ENCODE measurements around the gene TWIST2.

TWIST2 gene

GRCh38 chr2:238820916-238821315 lies 27.0 kb upstream of the TWIST2 start:
- H3K36me3 Mint-ChIP-seq: no peaks in the 10 kb centered on the region
- H3K4me3 Mint-ChIP-seq: no peak overlapping the region
- H3K27me3 Mint-ChIP-seq: peaks cover 65% of the 10 kb centered on the region

DNA sequence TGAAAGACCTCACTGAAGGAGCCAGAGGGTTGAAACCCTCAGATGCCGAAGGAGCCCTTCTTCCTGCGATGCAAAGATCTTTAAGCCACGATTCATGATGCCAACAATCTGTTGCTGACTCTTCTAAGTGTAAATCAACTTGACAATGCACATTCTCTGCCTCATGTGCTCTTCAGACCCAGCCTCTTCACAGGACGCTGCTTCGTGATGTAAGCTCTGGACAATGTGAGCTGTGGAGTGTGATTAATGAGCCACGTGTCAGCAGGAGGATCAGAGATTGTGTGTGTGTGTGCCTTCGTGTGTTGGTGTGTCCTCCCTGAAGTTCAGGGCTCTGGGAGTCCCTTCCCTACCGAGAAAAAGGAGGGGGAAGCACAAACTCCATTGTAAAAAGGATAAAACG lies 26.5 kb upstream of the TWIST2 start:
- Mint-ChIP-seq H3K27me3 (peaks cover 68% of the 10 kb centered on the region), H3K9me3 (peaks cover 11% of the 10 kb centered on the region), H3K27ac (no peak overlapping the region), H3K4me1 (no peaks in the 10 kb centered on the region), H3K4me3 (no peak overlapping the region), H3K36me3 (no peaks in the 10 kb centered on the region)
- no peak for ATAC-seq

More at GRCh38 chr2:238820916-238821315, 27.0 kb upstream of the TWIST2 start:
- H3K9me3 Mint-ChIP-seq: peaks cover 8% of the 10 kb centered on the region
- H3K27ac Mint-ChIP-seq: no peak overlapping the region
- ATAC-seq: no peak
- no peaks in the 10 kb centered on the region for H3K4me1 Mint-ChIP-seq

DNA sequence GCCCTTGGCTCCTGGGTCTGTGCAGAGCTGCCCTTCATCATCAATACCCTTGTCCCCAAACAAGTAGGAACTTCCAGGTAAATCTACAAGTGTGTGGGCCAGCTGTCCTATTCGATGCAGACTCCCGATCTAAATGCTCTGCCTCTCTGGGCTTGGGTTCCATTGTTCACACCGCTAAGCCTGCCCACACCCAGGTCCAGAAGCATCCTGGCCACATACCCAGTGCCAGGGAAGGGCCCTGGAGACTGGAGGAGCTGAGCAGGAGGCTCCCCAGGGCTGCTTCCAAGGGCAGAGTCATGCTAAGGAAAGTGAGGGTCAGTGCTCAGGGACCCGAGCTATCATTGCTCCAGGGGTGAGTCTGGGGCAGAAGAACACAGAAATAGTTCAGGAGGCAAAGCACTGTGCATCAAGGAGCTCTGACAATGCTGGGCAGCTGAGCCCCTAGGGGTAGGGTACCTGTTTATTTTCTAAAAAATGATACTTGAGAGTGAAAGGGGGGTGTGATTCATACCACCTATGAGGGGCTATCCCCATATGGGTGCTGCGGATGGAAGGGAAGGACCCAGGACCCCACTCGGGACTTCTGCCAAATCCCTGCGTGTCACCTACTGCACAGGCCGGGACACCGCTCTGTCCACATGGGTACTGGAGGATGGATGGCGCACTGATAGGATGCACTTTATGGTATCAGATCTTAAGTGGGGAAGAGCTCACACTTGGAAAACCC lies 25.8 kb upstream of the TWIST2 start:
- H3K27me3 Mint-ChIP-seq: peaks cover 67% of the 10 kb centered on the region

GRCh38 chr2:238822955-238823354 lies 24.9 kb upstream of the TWIST2 start:
- Mint-ChIP-seq H3K4me1 (no peaks in the 10 kb centered on the region), H3K9me3 (peaks cover 13% of the 10 kb centered on the region), H3K4me3 (no peak overlapping the region), H3K36me3 (no peaks in the 10 kb centered on the region), H3K27me3 (peaks cover 58% of the 10 kb centered on the region), H3K27ac (no peak overlapping the region)
- no peak for ATAC-seq

More for the DNA sequence above, 25.8 kb upstream of the TWIST2 start:
- peaks cover 13% of the 10 kb centered on the region for H3K9me3 Mint-ChIP-seq
- H3K27ac Mint-ChIP-seq: no peak overlapping the region
- ATAC-seq: peak; percentile 27
- H3K4me3 Mint-ChIP-seq: no peak overlapping the region
- no peaks in the 10 kb centered on the region for H3K36me3 Mint-ChIP-seq
- no peaks in the 10 kb centered on the region for H3K4me1 Mint-ChIP-seq

DNA sequence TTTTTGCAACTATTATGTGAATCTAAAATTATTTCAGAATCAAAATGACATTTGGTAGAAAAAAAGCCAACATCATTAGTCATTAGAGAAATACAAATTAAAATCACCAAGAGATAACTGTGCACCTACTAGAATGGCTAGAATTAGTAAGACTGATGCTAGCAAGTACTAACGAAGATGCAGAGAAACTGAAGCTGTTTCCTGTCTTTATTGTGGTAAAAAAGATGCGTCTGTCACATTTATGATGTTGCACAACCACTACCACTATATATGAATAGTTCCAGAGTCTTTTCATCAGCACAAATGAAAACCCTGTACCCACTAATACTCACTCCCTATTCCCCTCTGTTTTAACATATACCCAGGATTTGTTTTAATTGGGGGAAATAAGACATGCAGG lies 16.7 kb upstream of the TWIST2 start:
- Mint-ChIP-seq H3K36me3 (no peaks in the 10 kb centered on the region), H3K27ac (no peak overlapping the region), H3K27me3 (peaks cover 45% of the 10 kb centered on the region), H3K4me1 (no peaks in the 10 kb centered on the region), H3K4me3 (no peak overlapping the region), H3K9me3 (peaks cover 4% of the 10 kb centered on the region)
- no peak for ATAC-seq

DNA sequence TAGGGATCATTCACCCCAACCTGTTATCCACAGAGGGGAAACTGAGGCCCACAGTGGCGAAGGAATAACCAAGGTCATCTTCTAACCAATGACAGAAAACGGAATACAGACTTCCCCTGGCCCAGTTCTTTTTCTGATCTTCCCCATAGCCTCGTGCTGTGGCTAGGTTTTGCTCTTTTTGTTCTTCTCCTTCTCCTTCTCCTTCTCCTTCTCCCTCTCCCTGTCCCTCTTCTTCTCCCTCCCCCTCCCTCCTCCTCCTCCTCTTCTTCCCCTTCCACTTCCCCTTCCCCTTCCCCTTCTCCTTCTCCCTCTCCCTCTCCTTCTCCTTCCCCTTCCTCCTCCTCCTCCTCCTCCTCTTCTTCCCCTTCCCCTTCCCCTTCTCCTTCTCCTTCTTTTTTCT lies 12.9 kb upstream of the TWIST2 start:
- Mint-ChIP-seq H3K27me3 (peaks cover 41% of the 10 kb centered on the region), H3K27ac (no peak overlapping the region), H3K4me1 (no peaks in the 10 kb centered on the region), H3K4me3 (no peak overlapping the region), H3K9me3 (no peaks in the 10 kb centered on the region), H3K36me3 (no peaks in the 10 kb centered on the region)
- ATAC-seq: no peak

DNA sequence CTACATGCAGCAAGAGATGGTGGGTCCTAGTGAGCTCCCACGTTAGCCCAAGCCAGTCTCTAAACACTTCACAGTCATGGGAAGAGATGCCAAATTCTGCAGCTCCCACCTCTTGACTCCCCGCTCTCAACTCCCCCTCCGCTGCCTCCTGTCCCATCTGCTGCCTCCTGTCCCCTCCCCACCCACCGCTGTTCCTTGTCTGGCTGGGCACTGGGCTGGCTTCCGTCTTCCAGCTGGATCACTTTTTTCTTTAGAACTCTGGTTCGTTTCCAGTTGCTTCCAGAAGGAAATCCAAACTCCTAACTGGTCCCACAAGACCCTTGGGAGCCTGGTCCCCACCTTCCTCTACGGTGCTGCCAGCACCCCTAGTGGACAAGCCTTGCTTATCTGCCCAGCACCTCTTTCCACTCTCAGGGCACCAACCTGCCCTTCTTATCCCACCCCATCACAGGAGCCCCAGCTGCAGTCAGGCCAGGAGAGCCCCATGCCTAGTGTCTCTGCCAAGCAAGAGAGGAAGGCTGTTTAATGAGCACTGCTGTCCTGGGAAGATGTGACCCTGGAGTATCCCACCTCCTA lies 12.1 kb upstream of the TWIST2 start:
- Mint-ChIP-seq H3K36me3 (no peaks in the 10 kb centered on the region), H3K27me3 (peaks cover 41% of the 10 kb centered on the region), H3K4me1 (no peaks in the 10 kb centered on the region), H3K9me3 (no peaks in the 10 kb centered on the region), H3K27ac (no peak overlapping the region), H3K4me3 (no peak overlapping the region)
- no peak for ATAC-seq

DNA sequence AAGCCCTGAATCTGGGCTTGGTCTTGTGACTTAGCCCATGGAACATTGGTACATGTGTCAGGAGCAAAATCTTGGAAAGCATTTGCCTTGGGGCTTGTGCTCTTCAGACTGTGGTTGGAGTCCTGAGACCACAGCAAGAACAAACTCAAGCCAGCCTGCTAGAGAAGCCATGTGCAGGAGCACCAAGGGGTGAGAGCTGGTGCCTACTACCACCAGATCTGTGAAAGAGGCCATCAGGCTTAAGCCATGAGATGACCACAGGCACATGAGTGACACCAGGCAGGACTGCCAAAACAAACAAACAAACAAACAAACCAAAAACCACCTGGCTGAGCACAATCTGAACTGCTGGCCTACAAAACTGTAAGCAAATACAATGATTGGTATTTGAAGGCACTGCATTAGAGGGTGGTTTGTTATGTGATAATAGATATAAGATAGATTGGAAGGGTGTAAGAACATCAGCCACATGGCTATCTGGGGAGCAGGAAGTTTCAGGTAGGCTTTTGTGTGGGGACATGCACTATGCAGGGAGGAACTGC lies 9.0 kb upstream of the TWIST2 start:
- no peak overlapping the region for H3K4me3 Mint-ChIP-seq
- no peak for ATAC-seq
- peaks cover 36% of the 10 kb centered on the region for H3K27me3 Mint-ChIP-seq
- no peaks in the 10 kb centered on the region for H3K9me3 Mint-ChIP-seq
- H3K4me1 Mint-ChIP-seq: no peaks in the 10 kb centered on the region
- no peak overlapping the region for H3K27ac Mint-ChIP-seq
- no peaks in the 10 kb centered on the region for H3K36me3 Mint-ChIP-seq

DNA sequence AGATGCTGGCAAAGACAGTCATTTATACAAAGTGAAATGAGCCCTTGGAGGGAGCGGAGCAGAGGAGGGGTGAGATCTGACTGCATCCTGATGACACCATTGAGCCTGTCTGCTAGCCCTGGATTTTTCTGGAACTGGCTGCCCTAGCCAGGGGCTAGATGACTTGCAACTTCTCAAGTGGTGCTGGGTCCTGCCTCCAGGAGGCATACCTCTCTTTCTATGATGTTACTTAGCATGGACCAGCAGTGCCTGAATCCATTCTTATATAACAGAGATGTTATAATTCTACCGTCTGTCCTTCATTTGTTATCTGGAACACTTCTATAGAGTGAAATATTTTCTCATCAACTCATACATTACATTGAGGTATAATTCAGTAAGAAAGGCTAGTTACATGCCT lies 8.5 kb upstream of the TWIST2 start:
- Mint-ChIP-seq H3K9me3 (no peaks in the 10 kb centered on the region), H3K4me3 (no peak overlapping the region), H3K4me1 (no peaks in the 10 kb centered on the region), H3K36me3 (no peaks in the 10 kb centered on the region), H3K27ac (no peak overlapping the region), H3K27me3 (peaks cover 35% of the 10 kb centered on the region)
- ATAC-seq: no peak

GRCh38 chr2:238841542-238842164 lies 6.2 kb upstream of the TWIST2 start:
- H3K27ac Mint-ChIP-seq: no peak overlapping the region
- H3K4me3 Mint-ChIP-seq: no peak overlapping the region
- H3K27me3 Mint-ChIP-seq: peaks cover 30% of the 10 kb centered on the region
- ATAC-seq: no peak
- H3K36me3 Mint-ChIP-seq: no peaks in the 10 kb centered on the region
- no peaks in the 10 kb centered on the region for H3K9me3 Mint-ChIP-seq
- H3K4me1 Mint-ChIP-seq: no peaks in the 10 kb centered on the region

GRCh38 chr2:238843476-238843875 lies 4.4 kb upstream of the TWIST2 start:
- no peak for ATAC-seq

GRCh38 chr2:238845583-238846377 lies 2.1 kb upstream of the TWIST2 start:
- no peak overlapping the region for H3K27ac Mint-ChIP-seq
- no peak for ATAC-seq
- no peaks in the 10 kb centered on the region for H3K9me3 Mint-ChIP-seq
- no peak overlapping the region for H3K4me3 Mint-ChIP-seq
- no peaks in the 10 kb centered on the region for H3K4me1 Mint-ChIP-seq
- H3K36me3 Mint-ChIP-seq: no peaks in the 10 kb centered on the region
- H3K27me3 Mint-ChIP-seq: peaks cover 30% of the 10 kb centered on the region

More at GRCh38 chr2:238843476-238843875, 4.4 kb upstream of the TWIST2 start:
- Mint-ChIP-seq H3K27me3 (peaks cover 30% of the 10 kb centered on the region), H3K9me3 (no peaks in the 10 kb centered on the region), H3K4me1 (no peaks in the 10 kb centered on the region), H3K36me3 (no peaks in the 10 kb centered on the region), H3K4me3 (no peak overlapping the region), H3K27ac (no peak overlapping the region)

- ATAC-seq: no peak
- peaks cover 30% of the 10 kb centered on the region for H3K27me3 Mint-ChIP-seq
- H3K9me3 Mint-ChIP-seq: no peaks in the 10 kb centered on the region
- H3K4me1 Mint-ChIP-seq: no peaks in the 10 kb centered on the region
- H3K27ac Mint-ChIP-seq: no peak overlapping the region
- no peaks in the 10 kb centered on the region for H3K36me3 Mint-ChIP-seq
- no peak overlapping the region for H3K4me3 Mint-ChIP-seq
Measured at GRCh38 chr2:238846378-238846627, 1.6 kb upstream of the TWIST2 start.

- H3K36me3 Mint-ChIP-seq: no peaks in the 10 kb centered on the region
- peaks cover 26% of the 10 kb centered on the region for H3K27me3 Mint-ChIP-seq
Measured at GRCh38 chr2:238846628-238847418, 1.1 kb upstream of the TWIST2 start.

DNA sequence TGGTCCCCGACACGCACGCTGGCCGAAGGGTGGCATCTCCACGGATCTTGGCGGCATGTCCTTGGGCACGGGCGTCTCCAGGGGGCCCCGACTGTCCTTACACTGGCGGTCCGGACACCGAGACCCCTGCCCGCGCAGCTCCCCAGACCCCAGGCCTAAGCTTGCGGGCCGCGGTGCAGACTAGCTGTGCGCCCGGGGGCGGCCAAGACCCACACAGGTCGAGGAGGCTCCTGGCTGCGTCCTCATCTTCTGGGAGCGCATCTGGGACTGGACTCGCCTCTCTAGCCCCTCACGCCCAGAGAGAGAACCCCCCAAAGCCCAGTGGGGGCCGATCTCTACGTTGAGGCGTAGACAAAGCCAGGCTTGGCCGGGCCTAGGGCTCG lies 475 bp upstream of the TWIST2 start:
- Mint-ChIP-seq H3K27ac (no peak overlapping the region), H3K4me3 (no peak overlapping the region)

More at GRCh38 chr2:238846628-238847418, 1.1 kb upstream of the TWIST2 start:
- ATAC-seq: no peak
- Mint-ChIP-seq H3K27ac (no peak overlapping the region), H3K4me1 (no peaks in the 10 kb centered on the region), H3K4me3 (no peak overlapping the region), H3K9me3 (no peaks in the 10 kb centered on the region)

More for the DNA sequence above, 475 bp upstream of the TWIST2 start:
- no peak for ATAC-seq
- Mint-ChIP-seq H3K9me3 (no peaks in the 10 kb centered on the region), H3K4me1 (no peaks in the 10 kb centered on the region), H3K27me3 (peaks cover 21% of the 10 kb centered on the region), H3K36me3 (no peaks in the 10 kb centered on the region)

All from stimulated activated memory B cell treated with anti-CD40 and anti-IgM and Interleukin-4, amounts not matched to agents 10 μg/mL and 1 μg/mL and 100 μg/mL, for 72 hours (primary cell).